Jurkat, Clone E6-1 (cell line): ENCODE results near the gene RBM26.
"Not testable (repeated sequence)": the region's sequence is repeated elsewhere in the genome, so short reads cannot be mapped to it uniquely, and the experiment has no call there.

Experiments used
- DNase-seq: peaks from one replicate; pipeline ENCODE4 v3.0.0-alpha.2; 2011; ENCODE audit warnings: low read depth, low spot score
- H3K4me3 ChIP-seq: 2 replicates; pipeline ENCODE4 v1.5.1; 2011; ENCODE audit warnings: mild to moderate bottlenecking, low read length, control low read depth, moderate library complexity

RBM26 gene

DNA sequence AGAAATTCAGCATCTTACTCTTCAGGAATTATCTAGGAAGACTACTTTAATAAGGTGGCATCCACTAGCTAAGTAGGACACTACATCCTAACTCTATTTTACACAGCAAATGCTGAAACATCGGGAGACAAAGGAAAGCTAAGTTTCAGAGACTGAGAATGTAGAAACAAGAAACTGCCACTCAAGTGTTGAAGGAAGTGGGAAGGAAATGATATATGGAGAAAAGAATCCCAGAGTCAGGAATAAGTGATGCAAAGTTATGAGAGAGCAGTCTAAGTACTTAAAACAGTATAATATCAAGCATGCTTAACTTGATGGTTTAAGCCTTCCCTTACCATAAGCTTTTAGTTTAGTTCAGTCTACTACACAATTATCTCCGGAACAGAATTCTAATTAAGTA, 52.4 kb downstream of the RBM26 start:
- H3K4me3 ChIP-seq = no peak overlapping the region
- DNase-seq = no peak

DNA sequence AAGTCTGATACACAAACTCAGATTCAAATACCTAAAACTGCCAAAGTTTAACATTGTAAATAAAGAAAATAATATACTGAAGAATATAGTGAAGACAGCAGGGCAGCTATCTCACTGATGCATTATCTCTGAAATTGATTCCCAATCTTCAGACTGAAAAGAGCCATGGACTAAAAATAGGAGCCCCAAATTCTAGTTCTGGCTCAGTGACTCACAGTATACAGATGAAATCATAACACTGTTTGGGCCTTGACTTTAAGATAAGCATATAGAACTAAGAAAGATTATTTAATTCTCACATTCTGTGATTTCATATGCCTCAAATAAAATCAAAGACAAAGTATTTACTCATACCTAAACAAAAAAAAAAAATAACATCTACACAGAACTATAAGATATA, 53.9 kb downstream of the RBM26 start:
- no peak for DNase-seq
- H3K4me3 ChIP-seq = no peak overlapping the region

DNA sequence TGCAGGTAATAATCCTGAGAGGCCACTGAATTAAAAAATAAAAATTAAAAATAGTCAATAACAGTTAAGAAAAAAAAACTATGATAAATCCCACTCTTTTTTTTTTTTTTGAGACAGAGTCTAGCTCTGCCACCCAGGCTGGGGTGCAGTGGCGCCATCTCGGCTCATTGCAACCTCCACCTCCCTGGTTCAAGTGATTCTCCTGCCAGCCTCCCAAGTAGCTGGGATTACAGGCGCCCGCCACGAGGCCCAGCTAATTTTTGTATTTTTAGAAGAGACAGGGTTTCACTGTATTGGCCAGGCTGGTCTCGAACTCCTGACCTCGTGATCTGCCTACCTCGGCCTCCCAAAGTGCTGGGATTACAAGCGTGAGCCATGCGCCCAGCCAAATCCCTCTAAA, 56.4 kb downstream of the RBM26 start:
- H3K4me3 ChIP-seq, DNase-seq: not testable (repeated sequence)

DNA sequence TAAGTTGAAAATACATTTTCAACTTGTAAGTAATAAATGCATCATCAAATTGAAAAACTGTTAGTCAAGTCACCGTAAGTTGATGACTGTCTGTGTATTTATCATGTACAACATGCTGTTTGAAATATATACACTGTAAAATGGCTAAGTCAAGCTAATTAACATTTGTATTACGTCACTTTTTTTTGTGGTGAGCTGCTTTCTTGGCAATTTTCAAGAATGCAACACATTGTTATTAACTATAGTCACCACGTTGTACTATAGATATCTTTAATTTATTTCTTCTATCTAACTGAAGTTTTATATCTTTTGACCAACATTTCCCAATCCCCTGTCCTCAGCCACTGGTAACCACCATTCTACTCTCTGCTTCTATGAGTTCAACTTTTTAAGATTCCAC, 57.0 kb downstream of the RBM26 start:
- H3K4me3 ChIP-seq = no peak overlapping the region
- DNase-seq = no peak

DNA sequence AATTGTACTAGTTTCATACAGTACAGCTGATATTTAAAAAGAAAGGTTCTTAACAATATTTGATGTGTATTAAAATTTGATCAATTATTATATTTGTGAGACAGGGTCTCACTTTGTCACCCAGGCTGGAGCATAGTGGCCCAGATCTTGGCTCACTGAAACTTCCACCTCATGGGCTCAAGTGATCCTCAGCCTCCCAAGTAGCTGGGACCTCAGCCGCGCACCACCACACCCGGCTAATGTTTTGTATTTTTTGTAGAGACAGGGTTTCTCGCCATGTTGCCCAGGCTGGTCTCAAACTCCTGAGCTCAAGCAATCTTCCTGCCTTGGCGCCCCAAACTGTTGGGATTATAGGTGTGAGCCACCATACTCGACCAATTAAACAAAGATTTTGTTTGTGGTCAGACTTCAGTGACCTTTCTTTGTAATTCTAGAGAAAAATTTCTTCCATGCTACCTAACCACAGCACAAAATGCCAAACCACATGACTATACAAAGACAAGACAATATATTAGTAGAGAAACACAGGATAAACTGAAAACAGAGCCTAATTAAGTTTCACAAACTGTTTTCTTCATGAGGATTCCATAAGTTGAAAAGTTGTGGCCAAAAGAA, 59.6 kb downstream of the RBM26 start:
- DNase-seq = no peak
- no peak overlapping the region for H3K4me3 ChIP-seq

DNA sequence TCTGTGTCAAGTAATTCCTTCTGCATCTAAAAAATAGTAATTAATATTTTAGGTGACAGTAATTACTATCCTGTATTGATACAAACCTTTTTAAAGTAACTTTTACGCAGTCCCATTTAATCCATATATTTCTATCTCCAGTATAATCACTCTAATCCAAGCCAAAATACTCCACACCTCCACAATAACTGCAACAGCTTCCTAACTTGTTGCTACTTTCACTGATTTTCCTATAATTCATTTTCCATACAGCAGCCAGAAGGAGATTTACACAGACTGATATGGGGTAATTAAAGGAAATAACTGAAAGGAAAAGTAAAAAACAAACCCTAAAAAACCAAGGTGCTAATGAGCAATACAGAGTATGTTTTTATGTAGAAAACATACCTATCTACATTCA, 64.9 kb downstream of the RBM26 start:
- no peak overlapping the region for H3K4me3 ChIP-seq
- DNase-seq = no peak

DNA sequence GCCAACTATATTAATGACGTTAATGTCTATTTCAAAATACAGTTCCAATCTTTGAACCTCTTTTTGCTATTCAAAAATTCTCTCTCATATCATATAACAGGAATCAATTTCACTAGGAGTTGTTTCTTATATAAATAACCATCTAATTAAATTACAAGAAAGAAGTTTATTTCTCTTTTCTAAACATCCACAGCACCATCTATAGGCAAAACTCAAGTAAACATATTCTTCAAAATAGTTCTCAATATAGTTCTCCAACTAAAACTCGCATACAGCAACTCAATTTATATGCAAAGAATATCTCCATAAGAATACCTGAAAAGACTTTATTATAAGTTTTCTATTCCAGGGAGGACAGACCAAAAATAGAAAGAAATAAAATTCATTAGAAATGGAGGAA, 65.6 kb downstream of the RBM26 start:
- H3K4me3 ChIP-seq = no peak overlapping the region
- DNase-seq = no peak

DNA sequence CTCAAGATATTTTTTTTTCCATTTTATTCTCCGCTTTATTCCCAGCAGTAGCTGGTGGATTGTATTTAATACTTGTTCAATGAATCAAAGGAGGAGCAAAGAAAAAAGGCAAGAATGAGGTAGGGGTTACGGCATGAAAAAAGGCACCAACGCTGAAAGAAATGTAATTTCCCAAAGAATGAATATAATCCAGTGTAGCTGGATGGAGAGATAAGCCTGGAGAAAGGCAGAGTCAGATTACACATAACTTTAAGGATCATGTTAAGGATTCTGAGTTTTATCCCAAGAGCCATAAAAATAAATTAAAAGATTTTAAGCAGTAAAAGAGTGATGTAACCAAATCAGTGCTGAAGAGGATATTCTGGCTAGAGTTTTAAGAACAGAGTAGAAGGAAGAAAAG, 67.7 kb downstream of the RBM26 start:
- DNase-seq = no peak
- H3K4me3 ChIP-seq = no peak overlapping the region

DNA sequence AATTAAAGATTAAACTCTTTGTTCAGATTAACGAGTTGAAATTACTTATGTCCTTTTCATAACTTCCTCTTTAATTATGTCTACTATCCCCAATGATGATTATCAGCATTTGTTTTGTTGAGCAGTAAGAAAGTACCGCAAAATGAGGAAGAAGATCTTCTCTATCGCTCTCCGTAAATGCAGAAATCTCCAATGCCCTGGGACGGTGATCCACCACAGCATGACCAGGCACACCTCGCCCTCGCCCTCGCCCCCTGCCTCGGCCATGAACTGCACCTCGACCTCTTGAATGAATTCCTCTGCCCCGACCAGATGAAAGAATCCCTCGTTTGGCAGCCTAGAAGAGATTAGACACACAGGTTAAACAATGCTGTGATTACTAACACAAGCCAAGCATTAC, 69.1 kb downstream of the RBM26 start:
- no peak for DNase-seq
- H3K4me3 ChIP-seq = no peak overlapping the region

DNA sequence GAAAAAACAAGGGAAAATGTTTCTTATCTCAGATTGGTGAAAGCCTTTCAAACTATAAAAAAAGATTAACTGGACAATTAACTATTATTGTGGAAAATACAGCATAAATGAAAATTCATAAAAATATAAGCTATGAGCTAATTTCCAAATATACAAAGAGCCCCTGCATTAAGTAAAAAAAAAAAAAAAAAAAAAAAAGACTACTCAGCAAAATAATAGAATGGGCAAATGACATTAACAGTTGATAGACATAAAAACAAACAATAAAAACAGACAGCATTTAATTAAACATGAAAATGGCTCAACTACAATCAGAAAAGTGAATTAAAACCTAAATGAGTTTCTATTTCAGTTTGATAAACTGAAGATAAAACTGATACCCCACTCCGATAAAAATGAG, 77.5 kb downstream of the RBM26 start:
- no peak for DNase-seq
- no peak overlapping the region for H3K4me3 ChIP-seq

DNA sequence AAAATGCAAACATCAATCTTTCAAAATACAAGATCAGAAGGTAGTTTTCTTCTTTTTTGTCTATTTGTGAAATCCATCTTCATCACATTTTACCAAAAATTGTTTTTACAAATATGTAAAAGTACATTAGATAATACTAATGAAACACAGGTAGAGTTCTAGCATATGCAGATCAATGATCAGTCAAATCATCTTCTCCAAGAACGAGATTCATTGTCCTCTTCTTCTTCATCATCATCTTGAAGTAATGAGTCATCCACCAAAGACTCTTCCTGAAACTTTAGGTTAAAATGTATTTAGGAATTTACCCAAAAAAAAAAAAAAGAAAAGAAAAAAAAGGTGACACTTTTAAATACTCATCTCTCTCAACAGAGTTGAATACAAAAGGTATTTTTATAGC, 85.6 kb downstream of the RBM26 start:
- no peak for DNase-seq
- no peak overlapping the region for H3K4me3 ChIP-seq

DNA sequence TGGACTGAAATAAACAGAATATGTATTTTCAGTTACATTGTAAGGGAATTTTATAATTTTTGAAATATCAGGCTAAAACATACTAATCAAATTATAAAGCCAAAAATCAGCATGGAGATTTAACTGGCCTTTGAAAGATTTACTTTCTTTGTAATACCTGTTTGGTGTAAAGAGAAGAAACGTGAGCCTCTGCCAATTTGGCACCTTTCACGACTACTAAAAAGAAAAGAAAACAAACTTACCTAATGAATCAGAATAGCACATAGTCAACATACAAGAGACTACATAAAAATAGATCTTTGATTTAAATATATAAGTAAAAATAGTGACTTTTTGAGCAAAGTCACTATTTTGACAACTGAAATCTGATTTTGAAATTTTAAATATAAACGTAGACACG, 87.4 kb downstream of the RBM26 start:
- H3K4me3 ChIP-seq = no peak overlapping the region
- DNase-seq = no peak

DNA sequence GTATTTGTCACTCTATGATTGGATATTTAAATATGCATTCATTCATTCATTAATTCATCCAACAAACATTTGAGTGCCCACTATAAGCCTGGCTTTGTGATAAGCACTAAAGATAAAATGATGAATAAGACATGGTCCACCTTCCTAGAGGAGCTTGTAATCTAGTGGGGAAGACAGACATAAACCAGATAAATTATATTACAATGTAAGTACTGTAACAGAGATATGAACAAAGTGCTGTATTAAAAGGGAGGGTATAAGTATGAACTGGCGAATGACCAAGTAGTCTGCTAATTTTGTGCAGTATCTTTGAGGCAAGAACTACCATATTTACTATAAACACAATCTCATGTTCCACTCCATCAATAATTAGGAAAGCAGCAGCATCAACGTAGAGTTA, 88.2 kb downstream of the RBM26 start:
- DNase-seq = no peak
- H3K4me3 ChIP-seq = no peak overlapping the region

DNA sequence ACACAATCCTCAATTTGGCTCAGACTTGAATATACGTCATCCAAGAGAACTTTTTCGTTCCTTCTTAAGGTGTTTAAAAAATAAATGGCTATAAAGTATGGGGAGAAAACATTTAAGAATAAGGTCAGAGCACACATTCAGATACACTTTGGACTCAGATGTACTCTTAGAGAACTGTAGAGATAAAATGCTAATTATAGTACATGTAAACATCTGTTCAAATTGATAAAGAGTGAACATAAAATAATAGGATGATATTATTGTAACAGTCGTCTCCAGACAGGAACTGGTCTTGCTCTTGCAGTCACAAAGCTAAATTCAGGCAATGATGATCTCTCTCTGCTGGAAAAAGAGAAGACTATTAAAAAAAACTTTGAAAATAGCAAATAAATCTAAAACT, 91.4 kb downstream of the RBM26 start:
- DNase-seq = no peak
- H3K4me3 ChIP-seq = no peak overlapping the region

DNA sequence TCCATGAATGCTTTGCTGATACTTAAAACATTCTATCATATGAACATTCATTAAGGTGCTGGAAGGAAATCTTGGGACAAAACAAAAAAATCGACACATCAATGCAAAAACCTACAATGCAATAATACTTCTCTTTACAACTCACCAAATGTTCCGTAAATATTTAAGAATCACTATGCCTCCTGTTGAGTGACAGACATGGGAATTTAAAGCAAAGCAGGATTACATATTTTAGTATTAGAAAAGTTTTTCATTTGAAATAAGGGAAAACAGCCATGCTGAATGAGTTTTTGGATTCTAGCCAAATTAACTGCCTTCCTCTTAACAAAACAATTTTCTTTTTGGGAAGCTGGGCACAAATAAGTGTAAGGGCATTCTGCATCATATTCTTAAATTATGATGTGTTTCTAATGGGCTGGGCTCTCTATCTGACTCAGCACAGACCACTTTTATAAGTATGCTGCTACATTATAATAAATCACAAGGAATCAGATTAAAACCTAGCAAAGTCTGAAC, 93.7 kb downstream of the RBM26 start:
- no peak for DNase-seq
- no peak overlapping the region for H3K4me3 ChIP-seq

DNA sequence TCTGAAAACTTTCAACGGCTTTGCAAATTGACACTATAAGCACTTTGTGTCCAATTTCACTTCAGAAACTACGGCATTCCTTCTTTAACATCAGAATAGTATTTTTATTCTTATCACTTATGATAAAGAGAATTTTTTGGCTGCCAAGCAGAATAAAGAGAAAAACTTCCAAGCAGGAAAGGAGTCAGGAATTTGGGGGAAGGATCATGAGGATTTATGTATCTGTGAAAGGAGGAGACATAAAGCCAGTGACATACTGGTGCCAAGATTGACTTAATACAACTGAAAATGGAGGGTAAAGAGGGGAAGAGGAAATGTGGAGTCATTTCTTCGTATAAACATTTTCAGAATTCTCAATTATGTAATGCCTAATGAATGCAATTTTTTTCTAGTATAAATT, 94.7 kb downstream of the RBM26 start:
- no peak overlapping the region for H3K4me3 ChIP-seq
- no peak for DNase-seq

DNA sequence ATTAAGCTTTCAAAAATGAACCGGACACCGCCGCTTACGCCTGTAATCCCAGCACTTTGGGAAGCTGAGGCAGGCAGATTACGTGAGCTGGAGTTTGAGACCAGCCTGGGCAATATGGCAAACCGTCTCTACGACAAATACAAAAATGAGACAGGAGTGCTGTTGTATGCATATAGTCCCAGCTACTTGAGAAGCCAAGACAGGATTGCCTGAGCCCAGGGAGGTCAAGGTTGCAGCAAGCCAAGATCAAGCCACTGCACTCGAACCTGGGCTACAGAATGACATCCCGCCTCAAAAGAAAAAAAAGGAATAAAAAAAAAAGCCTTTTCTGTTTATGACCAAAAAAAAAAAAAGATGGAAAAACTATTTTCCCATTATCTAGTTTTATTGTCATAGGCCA, 96.4 kb downstream of the RBM26 start:
- H3K4me3 ChIP-seq = no peak overlapping the region
- no peak for DNase-seq

DNA sequence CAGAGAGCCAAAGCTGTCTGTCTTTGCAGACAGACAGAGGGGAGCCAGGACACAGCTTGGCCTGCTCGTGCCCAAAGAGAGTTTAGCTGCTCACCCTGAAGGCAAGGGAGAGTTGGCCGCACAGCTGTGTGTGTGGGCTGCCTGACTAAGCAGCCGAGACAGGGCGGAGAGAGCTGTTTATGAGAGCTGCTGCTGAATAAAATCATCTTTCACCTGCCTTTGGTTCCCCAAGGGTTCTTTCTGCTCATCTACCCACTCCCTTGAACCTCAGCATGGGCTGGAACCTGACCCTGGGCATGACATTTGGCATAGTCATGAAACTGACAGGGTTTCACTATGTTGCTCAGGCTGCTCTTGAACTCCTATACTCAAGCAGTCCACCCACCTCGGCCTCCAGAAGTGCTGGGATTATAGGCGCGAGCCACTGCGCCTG, 98.2 kb downstream of the RBM26 start:
- no peak for DNase-seq
- H3K4me3 ChIP-seq = no peak overlapping the region

DNA sequence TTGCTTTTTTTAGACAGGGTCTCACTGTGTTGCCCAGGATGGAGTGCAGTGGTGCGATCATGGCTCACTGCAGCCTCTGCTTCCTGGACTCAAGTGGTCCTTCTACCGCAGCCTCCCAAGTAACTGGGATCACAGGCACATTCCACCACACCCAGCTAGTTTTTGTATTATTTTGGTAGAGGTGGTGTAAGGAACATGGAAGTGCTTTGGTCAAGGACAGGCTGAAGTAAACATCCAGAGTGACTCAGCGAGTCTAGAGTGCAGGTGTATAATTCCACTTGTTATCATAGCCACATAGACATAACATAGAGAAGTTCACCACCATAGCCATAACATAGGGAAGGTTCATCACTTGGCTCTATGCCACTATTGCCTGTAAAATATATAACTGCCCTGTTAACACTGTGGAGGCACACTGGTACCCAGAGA, 98.6 kb downstream of the RBM26 start:
- H3K4me3 ChIP-seq = no peak overlapping the region
- DNase-seq = no peak

DNA sequence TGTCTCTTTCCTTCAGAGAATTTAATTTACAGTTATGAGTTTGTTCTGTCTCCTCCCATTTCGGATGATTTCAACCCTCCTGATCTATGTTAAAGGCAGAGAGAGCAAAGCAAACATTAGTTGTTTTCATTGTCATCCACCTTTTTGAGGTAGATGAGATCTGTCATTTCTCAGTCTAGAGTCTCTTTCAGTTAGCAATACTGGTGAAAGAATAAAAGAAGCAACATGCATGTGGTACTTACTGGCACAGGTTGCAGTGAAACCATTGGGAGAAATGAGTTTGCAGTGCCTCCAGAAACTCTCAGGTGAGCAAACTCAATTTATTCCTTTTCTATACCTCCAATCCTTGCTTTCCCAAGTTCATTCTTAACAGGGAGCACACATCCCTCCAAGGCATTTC, 99.4 kb downstream of the RBM26 start:
- H3K4me3 ChIP-seq = no peak overlapping the region
- no peak for DNase-seq

DNA sequence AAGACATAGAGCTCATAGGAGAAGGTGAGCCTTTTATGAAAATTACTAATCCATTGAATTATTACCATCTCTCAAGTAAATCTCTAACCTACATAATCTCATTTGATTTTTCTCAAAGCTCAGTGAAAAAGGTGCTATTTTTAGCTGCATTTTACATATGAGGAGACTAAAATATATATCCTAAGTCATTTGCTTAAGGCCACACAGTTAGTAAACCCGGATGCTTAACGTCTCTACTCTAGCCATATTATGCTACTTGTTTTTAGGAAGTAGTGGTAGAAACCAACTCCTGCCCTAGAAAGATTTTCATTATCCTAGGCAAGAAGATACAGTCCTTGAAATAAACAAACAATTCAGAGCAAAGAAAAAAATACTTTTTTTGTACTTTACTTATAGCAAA, 108.9 kb downstream of the RBM26 start:
- no peak overlapping the region for H3K4me3 ChIP-seq

More for the DNA sequence above, 108.9 kb downstream of the RBM26 start:
- DNase-seq = no peak
